HL-60/S4 (cell line): ENCODE results near the gene LTC4S.
"Not testable (repeated sequence)": the region's sequence is repeated elsewhere in the genome, so short reads cannot be mapped to it uniquely, and the experiment has no call there.

Experiments used
- in situ Hi-C: fragments of 300-500 bp; cut with MboI; formaldehyde crosslinking; loops from 2 replicates; pipeline ENCODE4 v1.14.3; 2022; ENCODE audit warnings: low sequenced_read_pairs

LTC4S gene

GRCh38 chr5:179822059-179822432 lies 28.3 kb downstream of the LTC4S start:
- in situ Hi-C loops, result loop anchor here (25.0 kb wide), 1 partner anchor 265 kb away; no protein-coding TSS in a partner anchor

- in situ Hi-C loops, result loop anchor here (25.0 kb wide), 1 partner anchor 265 kb away; no protein-coding TSS in a partner anchor
Measured at GRCh38 chr5:179822444-179822990, 28.7 kb downstream of the LTC4S start.

GRCh38 chr5:179823937-179824744 lies 30.4 kb downstream of the LTC4S start:
- in situ Hi-C loops, result loop anchor here (25.0 kb wide), 1 partner anchor 263 kb away; no protein-coding TSS in a partner anchor

- in situ Hi-C loops, result loop anchor here (25.0 kb wide), 1 partner anchor 263 kb away; no protein-coding TSS in a partner anchor
Measured at GRCh38 chr5:179824745-179825112, 30.9 kb downstream of the LTC4S start.

GRCh38 chr5:179825655-179826182 lies 31.9 kb downstream of the LTC4S start:
- in situ Hi-C loops, result no loop called here

GRCh38 chr5:179827680-179828079 lies 33.9 kb downstream of the LTC4S start:
- in situ Hi-C loops, result no loop called here

- in situ Hi-C loops, result no loop called here
Measured at GRCh38 chr5:179828756-179829421, 35.1 kb downstream of the LTC4S start.

GRCh38 chr5:179829732-179830435 lies 36.1 kb downstream of the LTC4S start:
- in situ Hi-C loops, result no loop called here

- in situ Hi-C loops, result no loop called here
Measured at GRCh38 chr5:179830818-179831468, 37.2 kb downstream of the LTC4S start.

- in situ Hi-C loops, result no loop called here
Measured at GRCh38 chr5:179832039-179832745, 38.4 kb downstream of the LTC4S start.

GRCh38 chr5:179833056-179833708 lies 39.4 kb downstream of the LTC4S start:
- in situ Hi-C loops, result no loop called here

- in situ Hi-C loops, result no loop called here
Measured at GRCh38 chr5:179833709-179834070, 39.9 kb downstream of the LTC4S start.

GRCh38 chr5:179834120-179834519 lies 40.3 kb downstream of the LTC4S start:
- in situ Hi-C loops, result no loop called here

GRCh38 chr5:179834871-179835270 lies 41.1 kb downstream of the LTC4S start:
- in situ Hi-C loops, result not testable (repeated sequence)

GRCh38 chr5:179836225-179837019 lies 42.6 kb downstream of the LTC4S start:
- in situ Hi-C loops, result no loop called here

- in situ Hi-C loops, result no loop called here
Measured at GRCh38 chr5:179837076-179838011, 43.6 kb downstream of the LTC4S start.
